Erythroblast (primary cell): ENCODE measurements around the gene CDR2L.

Source experiments
- GATA1 ChIP-seq: IDR thresholded peaks from 2 replicates; pipeline ENCODE4 v1.6.1; 2011; ENCODE audit warnings: low read depth, mild to moderate bottlenecking, control low read depth, low read length, moderate library complexity
- POLR2A ChIP-seq: IDR thresholded peaks from 2 replicates; pipeline ENCODE4 v1.6.1; 2011; ENCODE audit warnings: mild to moderate bottlenecking, low read length

- TF ChIP-seq POLR2A, result no peak
- no peak for TF ChIP-seq GATA1
Observed at GRCh38 chr17:74981318-74981978, 6.0 kb upstream of the CDR2L start.
